ENCODE measurements around the gene DCHS1.
A peak's percentile ranks its signal among the peaks of the same experiment; 100 is the strongest.

The DCHS1 gene

GRCh38 chr11:6673523-6674218 lies 18.1 kb upstream of the DCHS1 start:
- no peak for DNase-seq

- no peak for DNase-seq
These were observed 16.4 kb upstream of the DCHS1 start for GRCh38 chr11:6671991-6672390.

GRCh38 chr11:6670202-6670830 lies 14.7 kb upstream of the DCHS1 start:
- peak in 1 of 5 donors; percentile 33 for DNase-seq

GRCh38 chr11:6667733-6668374 lies 12.2 kb upstream of the DCHS1 start:
- DNase-seq, result peak in 1 of 5 donors; percentile 50

- peak in 1 of 5 donors; percentile 13 for DNase-seq
These were observed 10.9 kb upstream of the DCHS1 start for GRCh38 chr11:6666302-6667183.

GRCh38 chr11:6664551-6664950 lies 8.9 kb upstream of the DCHS1 start:
- no peak for DNase-seq

- no peak for DNase-seq
These were observed 8.3 kb upstream of the DCHS1 start for GRCh38 chr11:6663794-6664469.

GRCh38 chr11:6660712-6661111 lies 5.1 kb upstream of the DCHS1 start:
- no peak for DNase-seq

- no peak for DNase-seq
These were observed 3.0 kb upstream of the DCHS1 start for GRCh38 chr11:6658647-6659046.

GRCh38 chr11:6657346-6657745 lies 1.7 kb upstream of the DCHS1 start:
- DNase-seq, result no peak

- DNase-seq, result no peak
These were observed 1.3 kb upstream of the DCHS1 start for GRCh38 chr11:6656936-6657335.

GRCh38 chr11:6656584-6656915 lies 941 bp upstream of the DCHS1 start:
- DNase-seq, result no peak

- DNase-seq, result peak in 1 of 5 donors; percentile 22
These were observed 404 bp downstream of the DCHS1 start for GRCh38 chr11:6655020-6655789.

GRCh38 chr11:6654281-6655019 lies 1.2 kb downstream of the DCHS1 start:
- DNase-seq, result no peak

GRCh38 chr11:6653656-6654055 lies 2.0 kb downstream of the DCHS1 start:
- DNase-seq, result no peak

- no peak for DNase-seq
These were observed 2.5 kb downstream of the DCHS1 start for GRCh38 chr11:6653097-6653496.

GRCh38 chr11:6652182-6652581 lies 3.4 kb downstream of the DCHS1 start:
- DNase-seq, result no peak

- DNase-seq, result no peak
These were observed 4.6 kb downstream of the DCHS1 start for GRCh38 chr11:6650980-6651379.

- DNase-seq, result no peak
These were observed 5.5 kb downstream of the DCHS1 start for GRCh38 chr11:6650104-6650503.

- DNase-seq, result no peak
These were observed 7.1 kb downstream of the DCHS1 start for GRCh38 chr11:6648501-6648900.

GRCh38 chr11:6647836-6648235 lies 7.8 kb downstream of the DCHS1 start:
- DNase-seq, result no peak

Data from T-helper 1 cell (primary cell).